AML-193 (cell line): Measurements from ENCODE around the gene POLA2.
A peak's percentile ranks its signal among the peaks of the same experiment; 100 is the strongest.
"Not testable (repeated sequence)": the region's sequence is repeated elsewhere in the genome, so short reads cannot be mapped to it uniquely, and the experiment has no call there.

ENCODE experiments used
- DNase-seq, 2 experiments: peaks; one replicate each; lab custom pipeline; 2025; lab: John Stamatoyannopoulos, UW

Gene POLA2, protein sequence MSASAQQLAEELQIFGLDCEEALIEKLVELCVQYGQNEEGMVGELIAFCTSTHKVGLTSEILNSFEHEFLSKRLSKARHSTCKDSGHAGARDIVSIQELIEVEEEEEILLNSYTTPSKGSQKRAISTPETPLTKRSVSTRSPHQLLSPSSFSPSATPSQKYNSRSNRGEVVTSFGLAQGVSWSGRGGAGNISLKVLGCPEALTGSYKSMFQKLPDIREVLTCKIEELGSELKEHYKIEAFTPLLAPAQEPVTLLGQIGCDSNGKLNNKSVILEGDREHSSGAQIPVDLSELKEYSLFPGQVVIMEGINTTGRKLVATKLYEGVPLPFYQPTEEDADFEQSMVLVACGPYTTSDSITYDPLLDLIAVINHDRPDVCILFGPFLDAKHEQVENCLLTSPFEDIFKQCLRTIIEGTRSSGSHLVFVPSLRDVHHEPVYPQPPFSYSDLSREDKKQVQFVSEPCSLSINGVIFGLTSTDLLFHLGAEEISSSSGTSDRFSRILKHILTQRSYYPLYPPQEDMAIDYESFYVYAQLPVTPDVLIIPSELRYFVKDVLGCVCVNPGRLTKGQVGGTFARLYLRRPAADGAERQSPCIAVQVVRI

DNA sequence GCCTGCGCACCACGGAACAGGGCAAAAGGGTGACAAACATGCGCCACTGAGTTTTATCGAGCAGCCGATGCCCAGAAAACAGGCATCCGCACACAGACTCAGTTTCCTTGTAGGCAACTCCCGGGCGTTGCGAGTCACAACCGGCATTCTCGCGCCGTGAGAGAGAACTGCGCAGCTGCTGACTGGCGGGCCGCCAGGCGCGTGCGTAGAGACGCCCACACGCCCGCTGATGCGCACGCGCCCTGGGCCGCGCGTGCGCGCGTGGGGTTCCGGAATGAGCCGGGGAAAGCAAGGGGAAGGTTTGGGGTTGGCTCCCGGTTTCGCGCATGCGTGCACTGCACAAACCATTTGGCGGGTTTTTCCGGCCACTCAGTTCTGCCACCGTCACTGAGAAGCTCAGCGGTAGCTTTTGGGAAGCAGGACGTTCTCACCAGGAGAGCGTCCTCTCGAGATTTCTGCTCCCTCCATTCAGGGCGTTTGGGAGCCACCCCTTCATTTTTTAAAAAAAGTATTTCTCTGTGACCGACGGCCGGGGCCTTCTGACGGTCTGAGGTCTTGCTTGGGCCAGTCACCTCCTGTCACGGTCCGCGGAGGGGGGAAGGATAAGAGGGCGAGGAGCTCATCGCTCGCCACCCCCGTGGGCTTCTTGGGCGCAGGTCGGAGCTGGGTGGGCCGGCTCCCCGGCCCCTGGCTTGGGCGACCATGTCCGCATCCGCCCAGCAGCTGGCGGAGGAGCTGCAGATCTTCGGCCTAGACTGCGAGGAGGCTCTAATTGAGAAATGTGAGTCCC, at the start of gene POLA2:
Gene POLA2, plus strand, starts transcription at position 372 of the 790 bp plus-strand sequence. Its CDS starts 331 bp downstream, at position 703.
- DNase-seq: peak; percentile 87 to 91

DNA sequence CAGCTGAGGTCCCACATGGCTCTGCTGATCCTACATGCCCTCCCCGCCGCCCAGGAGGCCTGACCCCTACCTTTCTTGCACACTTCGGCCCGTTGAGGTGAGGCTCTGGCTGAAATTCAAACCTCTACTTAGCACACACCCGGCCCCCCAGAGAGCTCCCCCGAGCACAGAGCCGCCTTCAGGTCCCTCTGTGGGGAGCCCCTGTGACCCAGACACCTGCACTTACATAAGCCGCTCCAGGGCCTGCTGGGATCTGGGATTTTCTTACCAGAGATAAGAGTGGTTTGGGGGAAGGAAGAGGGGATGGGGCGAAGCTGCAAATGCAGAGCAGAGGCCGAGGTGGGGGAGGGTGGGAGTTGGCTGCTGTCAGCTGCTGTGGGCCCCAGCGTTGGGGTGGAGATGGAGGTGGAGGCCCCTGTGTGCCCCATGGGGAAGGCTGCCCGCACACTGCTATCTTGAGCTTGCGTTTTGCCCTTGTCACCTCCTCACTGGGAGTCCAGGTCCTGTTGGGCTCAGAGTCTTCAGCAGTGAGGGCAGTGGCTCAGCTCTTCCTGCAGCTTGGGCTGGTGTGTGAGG, 49.4 kb upstream of the POLA2 start:
- no peak for DNase-seq

DNA sequence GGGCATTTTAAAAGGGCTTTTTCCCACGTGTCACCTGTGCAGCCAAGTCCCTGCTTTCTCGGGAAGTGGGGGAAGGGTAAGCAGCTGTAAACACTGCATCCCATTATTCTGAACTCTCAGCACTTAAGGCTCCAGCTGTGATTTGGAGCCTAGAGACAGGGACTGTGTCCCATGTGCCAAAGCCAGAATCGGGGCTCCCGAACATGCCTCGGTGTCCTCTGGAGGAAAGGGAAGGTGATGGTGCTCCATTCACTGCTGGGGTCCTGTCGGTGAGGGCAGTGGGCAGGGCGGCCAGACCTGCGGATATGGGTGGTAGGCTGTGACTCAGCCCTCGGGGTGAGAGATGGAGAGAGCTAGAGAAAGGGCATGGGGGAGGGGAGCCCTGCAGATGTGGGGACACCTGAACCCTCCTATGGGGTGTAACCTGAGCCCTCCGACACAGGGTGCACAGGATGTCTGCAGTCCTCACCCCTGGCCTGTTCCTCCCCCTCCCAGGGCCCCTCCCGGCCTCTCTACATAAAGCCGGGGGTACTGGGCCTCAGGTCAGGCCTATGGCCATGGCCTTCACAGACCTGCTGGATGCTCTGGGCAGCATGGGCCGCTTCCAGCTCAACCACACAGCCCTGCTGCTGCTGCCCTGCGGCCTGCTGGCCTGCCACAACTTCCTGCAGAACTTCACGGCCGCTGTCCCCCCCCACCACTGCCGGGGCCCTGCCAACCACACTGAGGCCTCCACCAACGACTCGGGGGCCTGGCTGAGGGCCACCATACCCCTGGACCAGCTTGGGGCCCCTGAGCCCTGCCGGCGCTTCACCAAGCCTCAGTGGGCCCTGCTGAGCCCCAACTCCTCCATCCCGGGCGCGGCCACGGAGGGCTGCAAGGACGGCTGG, 48.2 kb upstream of the POLA2 start:
- peak; percentile 65 to 68 for DNase-seq

DNA sequence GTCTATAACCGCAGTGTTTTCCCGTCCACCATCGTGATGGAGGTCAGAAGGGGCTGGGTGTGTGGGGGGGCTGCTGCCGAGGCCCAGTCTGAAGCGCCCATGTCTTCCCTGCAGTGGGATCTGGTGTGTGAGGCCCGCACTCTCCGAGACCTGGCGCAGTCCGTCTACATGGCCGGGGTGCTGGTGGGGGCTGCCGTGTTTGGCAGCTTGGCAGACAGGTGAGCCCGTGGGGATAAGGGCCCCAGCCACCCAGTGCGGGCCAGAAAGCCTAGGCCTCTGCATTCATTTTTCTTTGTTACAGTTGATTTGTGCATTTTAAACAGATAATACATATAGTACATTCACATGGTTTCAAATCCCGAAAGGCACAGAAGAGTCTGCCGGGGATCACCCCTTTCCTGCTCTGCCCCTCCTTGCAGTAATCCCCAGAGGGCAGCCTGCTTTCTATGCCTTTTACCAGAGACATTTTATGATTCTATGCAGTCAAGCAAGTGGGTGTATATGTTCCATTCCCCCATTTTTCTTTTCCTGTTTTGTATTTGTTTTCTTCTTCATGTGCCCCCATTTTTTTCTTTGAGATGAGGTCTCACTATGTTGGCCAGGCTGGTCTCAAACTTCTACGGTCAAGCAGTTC, 47.4 kb upstream of the POLA2 start:
- no peak for DNase-seq

DNA sequence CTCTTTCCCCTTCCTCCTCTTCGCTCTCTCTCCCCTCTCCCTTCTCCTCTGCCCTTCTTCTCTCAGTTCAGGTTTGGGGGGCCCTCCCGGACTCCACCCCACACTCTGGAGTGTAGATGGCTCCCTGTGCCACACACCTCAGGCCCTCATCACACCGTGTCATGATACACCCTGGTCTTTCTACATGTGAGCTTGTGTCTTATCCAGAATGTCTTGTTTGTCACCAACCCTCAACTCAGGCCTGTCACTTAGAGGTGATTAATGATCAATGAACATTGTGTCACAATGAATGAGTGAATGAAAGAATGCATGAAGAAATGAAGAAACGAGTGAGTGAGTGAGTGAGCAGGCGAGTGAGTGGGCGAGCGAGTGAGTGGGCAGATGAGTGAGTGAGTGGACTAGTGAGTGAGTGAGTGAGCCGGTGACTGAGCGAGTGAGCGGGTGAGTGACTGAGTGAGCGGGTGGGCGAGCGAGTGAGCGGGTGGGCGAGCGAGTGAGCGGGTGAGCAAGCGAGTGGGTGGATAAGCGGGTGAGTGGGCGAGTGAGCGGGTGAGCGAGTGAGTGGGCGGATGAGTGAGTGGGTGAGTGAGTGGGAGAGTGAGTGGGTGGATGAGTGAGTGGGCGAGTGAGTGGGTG, 46.2 kb upstream of the POLA2 start:
- no peak for DNase-seq

DNA sequence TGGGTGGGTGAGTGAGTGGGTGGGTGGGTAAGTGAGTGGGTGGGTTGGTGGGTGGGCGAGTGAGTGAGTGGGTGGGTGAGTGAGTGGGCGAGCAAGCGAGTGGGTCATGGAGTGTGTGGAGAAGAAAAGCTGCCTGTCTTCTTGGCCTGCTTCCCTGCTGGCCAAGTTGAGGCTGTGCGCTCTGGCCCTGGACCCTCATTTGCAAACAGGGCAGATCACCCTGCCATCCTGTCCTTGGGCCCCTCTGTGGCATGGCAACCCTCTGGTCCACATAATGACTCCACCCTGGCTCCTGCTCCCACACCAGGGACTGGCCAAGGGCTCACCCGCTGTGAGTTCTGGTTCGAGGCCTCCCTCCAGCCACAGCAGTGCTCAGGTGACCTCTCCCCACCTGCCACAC, 44.9 kb upstream of the POLA2 start:
- no peak for DNase-seq

DNA sequence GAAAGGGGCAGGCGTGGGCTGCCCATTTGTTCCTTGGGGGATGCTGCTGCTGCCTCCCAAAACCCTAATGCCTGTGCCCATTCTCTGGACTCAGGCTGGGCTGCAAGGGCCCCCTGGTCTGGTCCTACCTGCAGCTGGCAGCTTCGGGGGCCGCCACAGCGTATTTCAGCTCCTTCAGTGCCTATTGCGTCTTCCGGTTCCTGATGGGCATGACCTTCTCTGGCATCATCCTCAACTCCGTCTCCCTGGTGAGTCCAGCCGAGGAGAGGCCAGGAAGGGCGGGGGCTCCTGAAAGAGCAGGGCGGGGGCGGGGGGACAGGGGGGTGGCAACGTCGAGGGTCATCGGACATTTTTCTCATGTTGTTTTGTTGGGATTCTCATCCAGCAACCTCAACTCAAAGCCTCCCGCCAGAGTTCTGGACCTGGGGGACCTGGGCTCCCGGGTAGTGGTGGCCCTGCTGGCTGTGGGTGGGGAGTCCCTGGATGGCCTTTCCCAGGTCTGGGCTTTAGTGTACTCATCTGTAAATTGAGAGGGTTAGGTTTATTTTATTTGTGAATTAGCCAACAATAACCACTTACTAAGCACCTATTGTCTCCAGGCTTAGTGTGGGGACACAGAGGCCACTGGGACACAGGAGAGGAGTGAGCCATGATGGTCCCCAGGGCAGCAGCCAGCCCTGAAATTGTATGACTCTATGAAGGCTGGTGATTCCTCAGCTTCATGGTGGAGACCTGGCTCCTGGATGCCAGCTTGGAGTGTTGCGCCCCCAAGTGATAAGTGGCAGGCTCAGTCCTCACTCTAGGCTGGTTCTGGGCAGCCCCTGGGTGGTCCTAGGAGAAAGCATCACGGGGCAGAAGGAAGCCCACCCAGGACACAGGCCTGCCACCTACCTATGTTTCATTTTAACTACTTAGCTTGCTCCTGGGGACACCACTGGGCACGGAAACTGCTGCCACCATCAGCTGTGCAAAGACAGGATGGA, 44.0 kb upstream of the POLA2 start:
- DNase-seq: no peak

DNA sequence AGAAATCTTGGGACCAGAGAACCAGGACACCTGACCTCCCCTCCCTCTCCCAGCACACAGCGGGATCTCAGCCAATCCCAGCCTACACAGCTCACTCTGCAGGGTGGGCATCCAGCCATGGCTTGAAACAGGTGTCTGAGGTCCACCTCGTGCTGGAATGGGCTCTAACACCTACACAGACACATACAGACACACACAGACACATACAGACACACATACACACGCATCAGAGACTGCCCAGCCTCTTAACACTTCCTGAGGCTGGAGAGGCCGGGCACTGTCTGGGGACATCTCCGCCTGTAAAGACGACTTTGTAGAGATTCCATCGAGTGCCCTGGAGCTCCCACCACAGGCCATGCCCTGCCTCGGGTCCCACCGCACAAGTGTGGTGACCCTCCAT, 43.3 kb upstream of the POLA2 start:
- DNase-seq: no peak

DNA sequence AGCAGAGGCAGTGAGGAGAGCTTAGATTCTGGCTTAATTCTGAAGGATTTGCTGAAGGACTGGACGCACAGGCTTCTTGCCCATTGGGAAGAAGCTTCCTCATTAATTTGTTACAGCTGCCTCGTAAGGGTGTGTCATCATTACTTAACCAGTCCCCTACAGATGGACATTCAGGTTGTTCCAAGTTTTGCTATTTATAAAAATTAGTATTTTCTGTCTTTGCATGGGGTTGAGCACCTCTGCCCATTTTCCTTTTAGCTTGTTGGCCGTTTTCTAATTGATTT, 41.9 kb upstream of the POLA2 start:
- DNase-seq: no peak

DNA sequence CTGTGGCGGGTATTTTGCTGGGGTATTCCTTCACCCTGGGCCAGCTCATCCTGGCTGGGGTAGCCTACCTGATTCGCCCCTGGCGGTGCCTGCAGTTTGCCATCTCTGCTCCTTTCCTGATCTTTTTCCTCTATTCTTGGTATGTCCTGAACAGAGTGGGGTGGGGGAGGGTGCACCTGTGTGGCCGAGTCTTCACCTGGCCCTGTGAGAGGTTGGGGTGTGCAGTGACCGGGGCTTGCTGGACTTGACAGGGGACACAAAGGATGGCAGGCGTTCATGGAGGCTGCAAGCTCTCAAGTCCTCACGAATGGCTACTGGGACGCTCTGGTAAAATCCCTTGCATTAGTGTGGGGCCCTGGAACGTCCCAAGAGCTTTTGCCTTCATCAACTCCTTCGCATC, 40.7 kb upstream of the POLA2 start:
- DNase-seq: no peak

DNA sequence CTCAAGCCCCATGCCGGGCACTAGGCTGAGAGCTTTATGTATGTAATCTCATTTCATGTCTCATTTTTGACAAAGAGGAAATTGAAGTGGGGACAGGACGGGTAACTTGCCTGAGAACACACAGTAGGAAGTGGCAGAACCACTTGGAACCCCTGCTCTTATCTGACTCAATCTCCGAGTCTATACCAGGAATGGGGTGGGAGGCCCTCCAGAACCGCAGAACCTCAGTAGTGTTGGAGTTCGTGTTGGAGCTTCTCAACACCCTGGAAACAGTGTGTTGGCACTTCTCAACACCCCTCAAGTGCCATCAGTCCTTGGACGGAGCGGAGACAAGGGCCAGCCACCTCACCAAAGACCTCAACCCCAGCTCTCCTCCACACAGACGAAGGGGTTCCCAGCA, 38.8 kb upstream of the POLA2 start:
- peak; percentile 30 to 42 for DNase-seq

DNA sequence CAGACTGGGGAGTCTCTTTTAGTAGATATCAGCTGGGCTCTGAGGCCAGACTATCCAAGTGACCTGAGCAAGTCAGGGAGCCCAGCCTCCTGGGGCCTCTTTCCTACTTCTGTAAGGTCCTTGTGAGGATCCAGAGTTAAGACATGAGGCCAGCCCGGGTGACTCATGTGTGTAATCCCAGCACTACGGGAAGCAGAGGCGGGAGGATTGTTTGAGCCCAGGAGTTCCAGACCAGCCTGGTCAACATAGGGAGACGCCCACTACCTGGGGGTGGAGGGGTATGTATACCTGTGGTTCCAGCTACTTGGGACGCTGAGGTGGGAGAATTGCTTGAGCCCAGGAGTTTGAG, 36.9 kb upstream of the POLA2 start:
- no peak for DNase-seq

DNA sequence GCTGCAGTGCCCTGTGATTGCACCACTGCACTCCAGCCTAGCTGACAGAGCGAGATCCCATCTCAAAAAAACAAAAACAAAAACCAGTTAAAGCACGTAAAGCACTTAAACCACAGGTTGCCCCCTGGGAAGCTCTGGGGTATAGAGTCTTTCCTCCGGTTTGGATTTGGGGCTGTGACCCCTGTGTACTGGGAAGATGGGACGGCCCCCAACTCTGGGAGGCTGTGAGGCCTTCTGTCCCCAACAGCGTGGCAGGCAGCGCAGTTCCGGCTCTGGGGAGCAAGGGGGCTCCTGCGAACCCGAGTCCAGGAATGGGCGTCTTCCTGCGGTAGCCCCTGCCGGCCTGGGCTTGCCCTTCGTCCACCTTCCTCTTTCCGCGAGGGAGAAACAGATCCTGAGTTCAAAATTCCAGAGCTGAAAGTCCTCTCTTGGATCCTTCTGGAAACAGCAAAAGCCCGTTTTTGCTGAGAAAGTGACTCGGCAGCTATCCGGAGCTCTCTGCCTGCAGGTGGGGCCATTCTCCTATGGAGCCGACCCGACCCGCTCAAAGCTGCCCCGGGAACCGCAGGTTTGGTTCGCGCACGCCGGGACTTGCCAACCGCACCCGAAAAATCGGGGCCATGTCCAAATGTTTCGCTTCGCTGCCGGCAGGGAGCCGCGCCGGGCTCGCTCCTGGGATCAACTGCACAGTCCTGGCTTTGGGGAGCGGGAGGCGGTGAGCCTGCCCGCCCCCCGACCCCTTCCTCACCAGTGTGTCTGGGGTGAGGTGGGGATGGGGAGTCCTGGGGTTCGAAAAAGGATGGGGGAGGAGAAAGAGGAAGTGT, 36.3 kb upstream of the POLA2 start:
- peak; percentile 11 to 20 for DNase-seq

DNA sequence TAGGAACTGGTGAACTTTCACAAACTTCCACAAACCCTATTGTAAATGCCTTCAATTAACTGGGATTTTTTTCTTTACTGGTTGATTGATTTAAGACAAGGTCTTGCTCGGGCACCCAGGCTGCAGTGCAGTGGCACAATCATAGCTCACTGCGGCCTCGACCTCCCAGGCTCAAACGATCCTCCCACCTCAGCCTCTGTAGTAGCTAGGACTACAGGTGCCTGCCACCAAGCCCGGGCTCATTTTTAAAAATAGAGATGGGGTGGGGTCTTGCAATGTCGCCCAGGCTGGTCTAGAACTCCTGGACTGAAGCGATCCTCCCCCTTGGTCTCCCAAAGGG, 35.7 kb upstream of the POLA2 start:
- no peak for DNase-seq

DNA sequence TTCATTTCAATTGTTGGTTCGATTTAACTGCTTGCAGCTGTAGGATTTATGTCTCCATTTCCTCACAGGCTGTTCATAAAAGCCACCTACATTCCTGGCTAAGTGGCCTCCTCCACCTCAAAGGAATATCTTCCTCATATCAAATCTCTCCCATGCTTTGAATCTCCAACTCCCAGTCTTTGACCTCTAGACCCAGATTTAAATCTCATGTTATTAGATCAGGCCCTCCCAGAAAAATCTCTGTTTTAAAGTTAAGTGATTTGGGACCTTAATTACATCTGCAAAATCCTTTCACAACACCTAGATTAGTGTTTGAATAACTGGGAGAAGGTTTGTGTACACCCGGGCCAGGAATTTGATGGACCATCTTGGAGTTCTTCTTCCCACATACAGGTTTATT, 33.9 kb upstream of the POLA2 start:
- no peak for DNase-seq

DNA sequence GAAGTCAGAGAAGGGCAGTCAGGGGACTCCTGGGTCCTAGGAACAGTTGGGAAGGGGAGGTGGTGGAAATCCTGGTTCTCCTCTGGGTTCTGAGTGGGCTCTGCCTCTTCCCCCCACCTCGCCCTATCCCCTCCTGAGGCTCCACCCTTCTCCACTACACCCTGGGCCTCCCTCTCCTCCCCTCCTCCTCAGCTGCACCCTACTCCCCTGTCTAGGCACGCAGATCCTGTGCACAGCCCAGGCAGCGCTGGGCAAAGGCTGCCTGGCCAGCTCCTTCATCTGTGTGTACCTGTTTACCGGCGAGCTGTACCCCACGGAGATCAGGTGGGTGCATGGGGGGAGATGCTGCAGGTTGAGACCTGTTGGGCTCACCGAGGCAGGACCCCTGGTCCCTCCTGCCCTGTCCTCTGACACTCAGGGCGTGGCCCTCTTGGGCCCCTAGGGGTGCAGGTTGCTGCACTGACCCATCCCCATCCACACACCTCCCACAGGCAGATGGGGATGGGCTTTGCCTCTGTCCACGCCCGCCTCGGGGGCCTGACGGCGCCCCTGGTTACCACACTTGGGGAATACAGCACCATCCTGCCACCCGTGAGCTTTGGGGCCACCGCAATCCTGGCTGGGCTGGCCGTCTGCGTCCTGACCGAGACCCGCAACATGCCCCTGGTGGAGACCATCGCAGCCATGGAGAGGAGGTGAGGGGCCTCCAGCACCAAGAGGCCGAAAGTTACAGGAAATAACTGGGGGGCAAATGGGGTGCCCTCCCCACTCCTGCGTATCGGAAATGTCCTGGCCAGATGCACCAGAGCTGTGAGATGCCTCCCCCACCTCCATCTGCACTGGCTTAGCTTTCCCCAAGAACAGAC, 25.3 kb upstream of the POLA2 start:
- no peak for DNase-seq

DNA sequence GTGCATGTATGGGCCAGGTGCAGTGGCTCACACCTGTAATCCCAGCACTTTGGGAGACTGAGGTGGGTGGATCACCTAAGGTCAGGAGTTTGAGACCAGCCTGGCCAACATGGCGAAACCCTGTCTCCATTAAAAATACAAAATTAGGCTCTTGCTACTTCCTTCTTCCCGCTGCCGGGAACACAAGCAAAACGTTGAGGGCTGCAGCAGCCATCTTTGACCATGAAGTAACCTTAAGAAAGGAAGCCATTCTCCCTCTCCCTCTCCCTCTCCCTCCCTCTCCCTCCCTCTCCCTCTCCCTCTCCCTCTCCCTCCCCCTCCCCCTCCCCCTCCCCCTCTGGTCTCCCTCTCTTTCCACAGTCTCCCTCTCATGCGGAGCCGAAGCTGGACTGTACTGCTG, 23.5 kb upstream of the POLA2 start:
- not testable (repeated sequence) for DNase-seq

DNA sequence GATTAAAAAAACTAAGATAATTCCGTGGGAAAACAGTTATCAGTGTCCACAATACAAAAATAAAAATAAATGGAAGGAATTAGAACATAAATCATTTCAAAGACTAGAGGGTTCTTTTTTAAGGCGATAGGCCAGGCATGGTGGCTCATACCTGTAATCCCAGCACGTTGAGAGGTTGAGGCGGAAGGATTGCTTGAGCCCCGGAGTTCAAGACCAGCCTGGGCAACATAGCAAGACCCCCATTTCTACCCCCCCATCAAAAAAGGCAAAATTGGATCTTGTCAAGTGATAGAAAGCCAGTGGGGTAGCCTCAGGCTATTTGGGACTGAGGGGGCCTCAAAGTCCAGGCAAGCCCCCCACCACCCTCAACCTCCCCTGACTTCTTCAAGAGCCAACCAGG, 20.6 kb upstream of the POLA2 start:
- DNase-seq: no peak
